H9 (cell line): ENCODE results near the gene NOTUM. TPM values are rescaled to one million over a fixed set of nuclear protein-coding genes. Genes with fewer than 3 reads are reported as not detected.

Experiments used
- DNase-seq: peaks from one replicate; pipeline ENCODE4 v3.0.0-alpha.2; 2017
- H2AFZ ChIP-seq: one replicate; pipeline ENCODE4 v1.6.1; 2013; ENCODE audit warnings: mild to moderate bottlenecking, low read length, control low read depth, moderate library complexity
- H2AK5ac ChIP-seq: 2 replicates; pipeline ENCODE4 v1.6.1; 2013; ENCODE audit warnings: low read length, control low read depth, mixed read lengths; ENCODE audit not compliant: insufficient read length
- H2BK120ac ChIP-seq: one replicate; pipeline ENCODE4 v1.6.1; 2013; ENCODE audit warnings: low read depth, mild to moderate bottlenecking, low read length, control low read depth, inconsistent platforms; ENCODE audit not compliant: poor library complexity, severe bottlenecking
- H2BK12ac ChIP-seq: 2 replicates; pipeline ENCODE4 v1.6.1; 2013; ENCODE audit warnings: low read length, control low read depth, mixed read lengths, low read depth; ENCODE audit not compliant: insufficient read length
- H2BK15ac ChIP-seq: 2 replicates; pipeline ENCODE4 v1.6.1; 2013; ENCODE audit warnings: low read depth, low read length, control low read depth
- H2BK20ac ChIP-seq: one replicate; pipeline ENCODE4 v1.6.1; 2013; ENCODE audit warnings: low read depth, mild to moderate bottlenecking, low read length, control low read depth, inconsistent platforms; ENCODE audit not compliant: poor library complexity, severe bottlenecking
- H2BK5ac ChIP-seq: 2 replicates; pipeline ENCODE4 v1.6.1; 2013; ENCODE audit warnings: low read length, control low read depth, mixed read lengths; ENCODE audit not compliant: insufficient read length
- H3K14ac ChIP-seq: 2 replicates; pipeline ENCODE4 v1.6.1; 2013; ENCODE audit warnings: low read length, control low read depth; ENCODE audit not compliant: insufficient read depth
- H3K18ac ChIP-seq: 2 replicates; pipeline ENCODE4 v1.6.1; 2013; ENCODE audit warnings: low read depth, mild to moderate bottlenecking, mixed read lengths, low read length, control low read depth; ENCODE audit not compliant: insufficient read length
- H3K23ac ChIP-seq: 2 replicates; pipeline ENCODE4 v1.6.1; 2013; ENCODE audit warnings: low read length, control low read depth, mixed read lengths, low read depth; ENCODE audit not compliant: insufficient read length
- H3K23me2 ChIP-seq: 2 replicates; pipeline ENCODE4 v1.6.1; 2013; ENCODE audit warnings: low read depth, mild to moderate bottlenecking, mixed read lengths, low read length, control low read depth; ENCODE audit not compliant: insufficient read length, poor library complexity, severe bottlenecking
- H3K27ac ChIP-seq: 2 replicates; pipeline ENCODE4 v1.5.1; 2013; ENCODE audit warnings: low read length, control low read depth, mixed read lengths, low read depth; ENCODE audit not compliant: insufficient read length
- H3K27me3 ChIP-seq: 2 replicates; pipeline ENCODE4 v1.6.1; 2013; ENCODE audit warnings: low read length, control low read depth, inconsistent platforms; ENCODE audit not compliant: insufficient read depth
- H3K4ac ChIP-seq: 2 replicates; pipeline ENCODE4 v1.6.1; 2013; ENCODE audit warnings: low read depth, mild to moderate bottlenecking, control low read depth, inconsistent platforms, low read length, moderate library complexity
- H3K4me1 ChIP-seq: 2 replicates; pipeline ENCODE4 v1.6.1; 2013; ENCODE audit warnings: low read length, control low read depth, inconsistent platforms; ENCODE audit not compliant: insufficient read depth
- H3K4me2 ChIP-seq: 2 replicates; pipeline ENCODE4 v1.6.1; 2013; ENCODE audit warnings: low read length, control low read depth, mixed read lengths; ENCODE audit not compliant: insufficient read length, insufficient read depth
- H3K56ac ChIP-seq: 2 replicates; pipeline ENCODE4 v1.6.1; 2013; ENCODE audit warnings: low read depth, mild to moderate bottlenecking, mixed read lengths, low read length, control low read depth; ENCODE audit not compliant: insufficient read length
- H3K79me1 ChIP-seq: 2 replicates; pipeline ENCODE4 v1.6.1; 2013; ENCODE audit warnings: low read depth, mild to moderate bottlenecking, moderate library complexity, low read length, control low read depth, inconsistent platforms; ENCODE audit not compliant: insufficient read depth, poor library complexity, severe bottlenecking
- H3K79me2 ChIP-seq: 2 replicates; pipeline ENCODE4 v1.6.1; 2013; ENCODE audit warnings: low read length, control low read depth, inconsistent platforms; ENCODE audit not compliant: insufficient read depth
- H3K9ac ChIP-seq: 2 replicates; pipeline ENCODE4 v1.6.1; 2013; ENCODE audit warnings: low read length, control low read depth, mixed read lengths; ENCODE audit not compliant: insufficient read length; ENCODE audit errors: extremely low read depth
- H3K9me3 ChIP-seq: one replicate; pipeline ENCODE4 v1.6.1; 2013; ENCODE audit warnings: low read depth, low read length, inconsistent platforms; ENCODE audit not compliant: control insufficient read depth
- H3T11ph ChIP-seq: one replicate; pipeline ENCODE4 v1.6.1; 2013; ENCODE audit warnings: mild to moderate bottlenecking, low read length, control low read depth, inconsistent platforms
- H4K20me1 ChIP-seq: one replicate; pipeline ENCODE4 v1.6.1; 2013; ENCODE audit not compliant: control insufficient read depth, insufficient read length, insufficient read depth
- H4K5ac ChIP-seq: 2 replicates; pipeline ENCODE4 v1.6.1; 2013; ENCODE audit warnings: low read depth, mild to moderate bottlenecking, mixed read lengths, low read length, control low read depth; ENCODE audit not compliant: insufficient read length
- H4K8ac ChIP-seq: replicated peaks from 2 replicates; pipeline ENCODE4 v1.6.1; 2013; ENCODE audit warnings: low read length, control low read depth, mixed read lengths, low read depth; ENCODE audit not compliant: insufficient read length
- H4K91ac ChIP-seq: 2 replicates; pipeline ENCODE4 v1.6.1; 2013; ENCODE audit warnings: low read depth, mild to moderate bottlenecking, moderate library complexity, mixed read lengths, low read length, control low read depth; ENCODE audit not compliant: insufficient read length
- H3K27ac Mint-ChIP-seq, 3 experiments: 2 replicates in 2 of 3; 3 replicates in 1 of 3; pipeline ENCODE4 v1.8.0; 2020 to 2021; ENCODE audit warnings: mixed read lengths in 3 of 3, mild to moderate bottlenecking in 1 of 3, moderate library complexity in 1 of 3
- H3K27me3 Mint-ChIP-seq: 2 replicates; pipeline ENCODE4 v1.8.0; 2021; ENCODE audit warnings: low read depth, mild to moderate bottlenecking, moderate library complexity, mixed read lengths
- H3K36me3 Mint-ChIP-seq, 3 experiments: 2 replicates in 2 of 3; 3 replicates in 1 of 3; pipeline ENCODE4 v1.8.0; 2020 to 2021; ENCODE audit warnings: low read depth in 3 of 3, mixed read lengths in 3 of 3; ENCODE audit not compliant: insufficient read depth in 1 of 3
- H3K4me1 Mint-ChIP-seq, 2 experiments: 2 replicates each; pipeline ENCODE4 v1.8.0; 2020; ENCODE audit warnings: mixed read lengths in 2 of 2
- H3K4me3 Mint-ChIP-seq, 2 experiments: 2 replicates in 1 of 2; 3 replicates in 1 of 2; pipeline ENCODE4 v1.8.0; 2020 to 2021; ENCODE audit warnings: mild to moderate bottlenecking in 2 of 2, mixed read lengths in 2 of 2, moderate library complexity in 1 of 2
- H3K9me3 Mint-ChIP-seq, 2 experiments: 2 replicates in 1 of 2; 3 replicates in 1 of 2; pipeline ENCODE4 v1.8.0; 2020; ENCODE audit warnings: mild to moderate bottlenecking in 2 of 2, mixed read lengths in 2 of 2, moderate library complexity in 1 of 2
- WGBS: extraction: QIAGEN DNeasy Blood & Tissue Kit; methylation state at CpG from one replicate; pipeline ENCODE4 v1.1.7; 2013; ENCODE audit warnings: missing lambda C conversion rate, low lambda C conversion rate, mixed read lengths; ENCODE audit not compliant: insufficient read length; ENCODE audit errors: extremely low coverage; 5-methylcytosine and 5-hydroxymethylcytosine counted together
- total RNA-seq: library from RNA; stranded (reverse); gene quantifications from 2 replicates; pipeline ENCODE4 v1.2.1, GENCODE V29; 2021
- TF ChIP-seq, protein P1 (sequence below): fragments of 200-600 bp; sonication (generic); conservative IDR thresholded peaks from 3 replicates; pipeline ENCODE4 v1.8.0; 2021; ENCODE audit warnings: antibody characterized with exemption, mild to moderate bottlenecking

The NOTUM gene
- total RNA-seq, 1 experiment from 2014 or later, result 2.1 TPM

DNA sequence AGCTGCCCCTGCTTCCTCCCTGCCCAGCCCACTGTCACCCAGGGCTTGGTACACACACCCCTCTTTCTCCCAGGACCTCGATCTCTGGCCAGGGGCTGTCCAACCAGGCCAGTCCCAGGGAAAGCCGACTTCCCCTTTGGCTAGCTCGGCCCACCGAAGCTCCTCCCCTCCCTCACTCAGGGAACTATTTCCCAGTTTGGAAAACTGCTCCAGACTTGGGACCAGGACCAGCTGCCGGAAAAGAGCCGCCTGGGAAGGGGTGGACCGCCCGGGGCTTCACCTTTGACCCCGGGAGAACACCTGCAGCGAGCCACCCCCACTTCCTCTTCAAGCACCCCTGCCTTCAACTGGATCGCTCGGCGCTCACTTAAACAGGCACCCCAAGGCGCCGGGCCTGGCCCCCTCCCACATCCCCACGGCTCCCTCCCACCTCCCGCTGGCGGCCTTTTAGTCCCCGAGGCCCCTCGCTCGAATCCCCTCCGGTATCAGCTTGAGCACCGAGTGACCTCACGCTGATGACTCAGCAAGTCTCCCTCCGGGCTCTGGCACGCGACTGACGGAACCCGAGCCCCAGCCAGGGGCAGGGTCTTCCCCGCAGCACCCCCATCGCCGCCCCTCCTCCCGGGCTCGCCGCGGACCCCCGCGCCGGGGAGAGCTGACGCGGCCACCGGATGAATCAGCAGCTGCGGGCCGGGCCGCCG, 34.4 kb downstream of the NOTUM start:
- no peaks in the 10 kb centered on the region; the same call in 1 of the 2 replicates for H3K27me3 ChIP-seq
- no peak overlapping the region for H3K27ac ChIP-seq
- H2BK5ac ChIP-seq, result no peak overlapping the region
- no peaks in the 10 kb centered on the region for H3K9me3 Mint-ChIP-seq
- no CpG with 5 or more reads among the region's 46 CpGs for WGBS
- DNase-seq, result peak; percentile 77
- H2BK20ac ChIP-seq, result no peak overlapping the region
- peak overlapping the region; percentile 31 to 96 (median 86); a peak in 4 of 7 replicates for H3K27ac Mint-ChIP-seq
- no peaks in the 10 kb centered on the region for H4K20me1 ChIP-seq
- H3K9me3 ChIP-seq, result no peaks in the 10 kb centered on the region
- H2BK120ac ChIP-seq, result no peak overlapping the region
- no peak overlapping the region for H2AFZ ChIP-seq
- no peak overlapping the region for H3K23ac ChIP-seq
- peaks cover 5 to 13% (median 8%) of the 10 kb centered on the region in 3 experiments; a peak in 6 of 7 replicates for H3K36me3 Mint-ChIP-seq
- no peak overlapping the region for H3K4ac ChIP-seq
- H3T11ph ChIP-seq, result no peak overlapping the region
- H3K56ac ChIP-seq, result no peak overlapping the region
- H3K4me3 Mint-ChIP-seq, result peak overlapping the region; percentile 79 to 85
- H3K79me2 ChIP-seq, result peaks cover 21% of the 10 kb centered on the region; the same call in 1 of the 2 replicates
- no peak overlapping the region for H2BK15ac ChIP-seq
- peaks cover 32 to 38% of the 10 kb centered on the region in 2 experiments for H3K4me1 Mint-ChIP-seq
- no peak overlapping the region for H2AK5ac ChIP-seq
- H3K18ac ChIP-seq, result no peak overlapping the region
- H3K14ac ChIP-seq, result no peak overlapping the region
- peak overlapping the region; percentile 15 for H3K4me2 ChIP-seq
- H3K4me1 ChIP-seq, result peaks cover 3% of the 10 kb centered on the region; the same call in 1 of the 2 replicates
- no peak overlapping the region for H4K91ac ChIP-seq
- peaks cover 19% of the 10 kb centered on the region for H3K27me3 Mint-ChIP-seq
- H3K23me2 ChIP-seq, result peaks cover 11% of the 10 kb centered on the region
- H3K9ac ChIP-seq, result no peak overlapping the region
- TF ChIP-seq, protein P1, sequence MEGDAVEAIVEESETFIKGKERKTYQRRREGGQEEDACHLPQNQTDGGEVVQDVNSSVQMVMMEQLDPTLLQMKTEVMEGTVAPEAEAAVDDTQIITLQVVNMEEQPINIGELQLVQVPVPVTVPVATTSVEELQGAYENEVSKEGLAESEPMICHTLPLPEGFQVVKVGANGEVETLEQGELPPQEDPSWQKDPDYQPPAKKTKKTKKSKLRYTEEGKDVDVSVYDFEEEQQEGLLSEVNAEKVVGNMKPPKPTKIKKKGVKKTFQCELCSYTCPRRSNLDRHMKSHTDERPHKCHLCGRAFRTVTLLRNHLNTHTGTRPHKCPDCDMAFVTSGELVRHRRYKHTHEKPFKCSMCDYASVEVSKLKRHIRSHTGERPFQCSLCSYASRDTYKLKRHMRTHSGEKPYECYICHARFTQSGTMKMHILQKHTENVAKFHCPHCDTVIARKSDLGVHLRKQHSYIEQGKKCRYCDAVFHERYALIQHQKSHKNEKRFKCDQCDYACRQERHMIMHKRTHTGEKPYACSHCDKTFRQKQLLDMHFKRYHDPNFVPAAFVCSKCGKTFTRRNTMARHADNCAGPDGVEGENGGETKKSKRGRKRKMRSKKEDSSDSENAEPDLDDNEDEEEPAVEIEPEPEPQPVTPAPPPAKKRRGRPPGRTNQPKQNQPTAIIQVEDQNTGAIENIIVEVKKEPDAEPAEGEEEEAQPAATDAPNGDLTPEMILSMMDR, result no peak
- H3K79me1 ChIP-seq, result peaks cover 5% of the 10 kb centered on the region
- no peak overlapping the region for H2BK12ac ChIP-seq
- H4K5ac ChIP-seq, result no peak overlapping the region
- H4K8ac ChIP-seq, result no peak overlapping the region
